Gastrocnemius medialis (tissue), 4 donors: ENCODE results near the gene DOC2B.
"Not testable (repeated sequence)": the region's sequence is repeated elsewhere in the genome, so short reads cannot be mapped to it uniquely, and the experiment has no call there.

ENCODE experiments used
- CTCF ChIP-seq, 5 experiments: fragments of 450-650 bp in 3 of 5; fragments of 200-600 bp in 2 of 5; sonication (generic) in 2 of 5; IDR thresholded peaks in 4 of 5; conservative IDR thresholded peaks in 1 of 5; 1 replicate in 4 of 5; 2 replicates in 1 of 5; pipeline ENCODE4 v1.5.1; 2016 to 2019; ENCODE audit warnings: antibody characterized with exemption in 5 of 5, mild to moderate bottlenecking in 3 of 5, moderate library complexity in 3 of 5
- POLR2A ChIP-seq, 2 donors: fragments of 450-650 bp; IDR thresholded peaks; one replicate each; pipeline ENCODE4 v1.6.1; 2017; ENCODE audit warnings: antibody characterized with exemption in 2 of 2, mild to moderate bottlenecking in 2 of 2, moderate library complexity in 2 of 2

DNA sequence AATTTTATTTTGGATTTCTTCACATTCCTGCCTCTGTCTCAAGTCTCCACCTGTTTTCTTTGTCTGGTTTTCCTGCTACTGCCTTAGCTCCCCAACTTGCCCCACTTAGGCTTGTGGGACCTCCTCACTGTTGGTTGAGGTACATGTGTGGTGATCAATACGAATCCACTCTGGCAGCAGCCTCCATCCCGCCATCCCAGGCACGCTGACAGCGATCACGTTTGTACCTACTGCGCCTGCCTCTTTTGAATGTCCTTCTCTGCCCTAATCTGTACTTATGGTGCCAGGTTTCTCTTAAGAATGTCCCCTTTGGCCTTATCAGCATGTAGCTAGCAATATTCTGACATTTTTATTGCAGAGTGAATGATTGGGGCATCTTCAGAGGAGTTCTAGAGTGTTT lies 46.4 kb downstream of the DOC2B start:
- TF ChIP-seq CTCF (IDR thresholded peaks at IDR 0.05 in 4 of 5, conservative IDR thresholded peaks at IDR 0.05 in 1 of 5); POLR2A (IDR thresholded peaks at IDR 0.05): not testable (repeated sequence)
